ENCODE measurements around the gene POFUT2.

POFUT2 gene

DNA sequence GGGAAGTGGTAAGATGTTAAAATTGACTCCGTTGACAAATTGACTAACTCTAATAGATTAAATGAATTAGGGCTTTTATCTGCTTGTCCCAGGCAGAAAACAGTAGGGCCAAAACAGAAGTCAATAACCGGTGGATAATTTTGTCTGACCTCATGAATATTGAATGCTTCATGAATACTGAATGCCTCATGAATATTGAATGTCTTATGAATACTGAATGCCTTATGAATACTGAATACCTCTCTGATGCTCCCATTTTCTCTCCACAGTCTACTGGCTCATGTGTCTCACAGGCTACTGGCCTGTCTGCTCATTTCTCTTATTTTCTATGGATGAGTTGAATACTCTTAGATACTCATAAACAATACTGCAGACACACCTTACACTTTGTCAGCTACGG, 56.0 kb downstream of the POFUT2 start:
- TF ChIP-seq, protein P1, sequence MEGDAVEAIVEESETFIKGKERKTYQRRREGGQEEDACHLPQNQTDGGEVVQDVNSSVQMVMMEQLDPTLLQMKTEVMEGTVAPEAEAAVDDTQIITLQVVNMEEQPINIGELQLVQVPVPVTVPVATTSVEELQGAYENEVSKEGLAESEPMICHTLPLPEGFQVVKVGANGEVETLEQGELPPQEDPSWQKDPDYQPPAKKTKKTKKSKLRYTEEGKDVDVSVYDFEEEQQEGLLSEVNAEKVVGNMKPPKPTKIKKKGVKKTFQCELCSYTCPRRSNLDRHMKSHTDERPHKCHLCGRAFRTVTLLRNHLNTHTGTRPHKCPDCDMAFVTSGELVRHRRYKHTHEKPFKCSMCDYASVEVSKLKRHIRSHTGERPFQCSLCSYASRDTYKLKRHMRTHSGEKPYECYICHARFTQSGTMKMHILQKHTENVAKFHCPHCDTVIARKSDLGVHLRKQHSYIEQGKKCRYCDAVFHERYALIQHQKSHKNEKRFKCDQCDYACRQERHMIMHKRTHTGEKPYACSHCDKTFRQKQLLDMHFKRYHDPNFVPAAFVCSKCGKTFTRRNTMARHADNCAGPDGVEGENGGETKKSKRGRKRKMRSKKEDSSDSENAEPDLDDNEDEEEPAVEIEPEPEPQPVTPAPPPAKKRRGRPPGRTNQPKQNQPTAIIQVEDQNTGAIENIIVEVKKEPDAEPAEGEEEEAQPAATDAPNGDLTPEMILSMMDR (conservative IDR thresholded peaks at IDR 0.05; ENCODE audit: low read depth, low read length): no peak
- DNase-seq (ENCODE audit: low read depth): no peak
- no peak overlapping the region for H3K4me3 ChIP-seq (ENCODE audit: low read depth, low read length)

DNA sequence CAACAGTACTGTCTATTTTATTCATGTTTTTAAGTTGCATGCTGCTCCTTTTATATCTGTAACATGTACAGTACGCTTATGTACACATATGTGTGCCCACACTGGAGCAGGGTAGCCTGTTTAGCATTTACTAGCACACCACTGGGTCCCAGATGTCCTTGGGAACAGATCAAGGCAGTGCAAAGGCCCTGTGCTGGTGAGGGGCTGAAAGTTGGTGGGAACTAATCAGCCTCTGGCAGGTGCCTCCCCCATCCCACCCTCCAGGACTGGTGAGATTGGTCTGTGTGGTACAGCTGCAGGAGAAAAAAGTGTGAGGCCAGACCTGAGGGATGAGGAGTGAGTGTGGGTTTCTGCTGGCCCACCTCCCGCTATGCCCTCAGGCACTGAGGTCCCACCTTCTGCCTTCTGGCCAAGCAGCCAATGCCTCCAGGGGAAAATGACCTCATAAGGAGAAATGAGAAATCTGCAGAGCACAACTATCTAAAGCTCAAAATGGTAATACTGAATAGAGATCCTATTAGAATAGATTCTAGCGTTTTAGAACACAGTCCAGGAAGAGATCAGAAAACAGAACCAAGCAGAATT, 58.9 kb downstream of the POFUT2 start:
- TF ChIP-seq, protein P1 (conservative IDR thresholded peaks at IDR 0.05; ENCODE audit: low read depth, low read length): no peak
- no peak for DNase-seq (ENCODE audit: low read depth)
- H3K4me3 ChIP-seq (ENCODE audit: low read depth, low read length): no peak overlapping the region

DNA sequence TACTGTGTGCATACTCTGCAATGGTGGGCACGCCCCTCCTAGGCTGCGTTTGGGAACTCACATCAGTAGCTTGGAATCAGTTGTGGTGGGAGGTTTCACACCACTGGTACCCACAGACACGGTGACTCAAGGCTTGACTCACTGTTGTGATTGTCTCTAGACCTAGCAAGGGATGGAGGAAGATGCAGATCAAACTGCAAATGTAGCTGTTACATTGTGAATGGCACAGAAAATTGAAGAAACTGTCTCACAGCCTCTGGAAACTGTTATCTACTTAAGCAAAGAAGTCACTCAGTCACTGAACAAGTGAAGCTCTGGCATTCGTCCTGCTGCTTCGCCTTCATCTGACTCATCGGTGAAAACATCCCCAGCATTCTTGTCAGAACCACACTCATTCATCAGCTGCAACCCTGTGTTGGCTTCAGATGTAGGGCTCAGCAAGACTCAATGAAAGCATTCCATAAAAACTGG, 59.5 kb downstream of the POFUT2 start:
- TF ChIP-seq, protein P1 (conservative IDR thresholded peaks at IDR 0.05; ENCODE audit: low read depth, low read length): no peak
- H3K4me3 ChIP-seq (ENCODE audit: low read depth, low read length): no peak overlapping the region
- peak; percentile 98 for DNase-seq (ENCODE audit: low read depth)

DNA sequence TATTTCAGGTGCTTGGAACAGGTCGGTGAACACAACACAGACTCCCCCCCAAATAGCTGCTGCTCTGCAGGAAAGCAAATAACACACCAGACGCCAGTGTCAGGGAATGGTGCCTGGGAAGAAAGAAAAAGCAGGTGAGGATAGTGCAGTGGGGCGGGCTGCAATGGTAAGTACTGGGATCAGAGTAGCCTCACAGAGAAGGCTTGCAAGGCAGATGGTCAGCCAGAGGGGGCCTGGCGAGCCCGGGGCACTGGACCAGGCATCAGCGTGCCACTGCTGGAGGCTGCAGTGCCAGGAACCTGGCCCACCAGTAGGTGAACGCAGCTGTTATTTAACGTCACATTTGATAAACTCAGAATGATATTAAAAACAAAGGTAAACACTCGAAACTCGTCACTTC, 60.0 kb downstream of the POFUT2 start:
- H3K4me3 ChIP-seq (ENCODE audit: low read depth, low read length): no peak overlapping the region
- TF ChIP-seq, protein P1 (conservative IDR thresholded peaks at IDR 0.05; ENCODE audit: low read depth, low read length): no peak
- no peak for DNase-seq (ENCODE audit: low read depth)

DNA sequence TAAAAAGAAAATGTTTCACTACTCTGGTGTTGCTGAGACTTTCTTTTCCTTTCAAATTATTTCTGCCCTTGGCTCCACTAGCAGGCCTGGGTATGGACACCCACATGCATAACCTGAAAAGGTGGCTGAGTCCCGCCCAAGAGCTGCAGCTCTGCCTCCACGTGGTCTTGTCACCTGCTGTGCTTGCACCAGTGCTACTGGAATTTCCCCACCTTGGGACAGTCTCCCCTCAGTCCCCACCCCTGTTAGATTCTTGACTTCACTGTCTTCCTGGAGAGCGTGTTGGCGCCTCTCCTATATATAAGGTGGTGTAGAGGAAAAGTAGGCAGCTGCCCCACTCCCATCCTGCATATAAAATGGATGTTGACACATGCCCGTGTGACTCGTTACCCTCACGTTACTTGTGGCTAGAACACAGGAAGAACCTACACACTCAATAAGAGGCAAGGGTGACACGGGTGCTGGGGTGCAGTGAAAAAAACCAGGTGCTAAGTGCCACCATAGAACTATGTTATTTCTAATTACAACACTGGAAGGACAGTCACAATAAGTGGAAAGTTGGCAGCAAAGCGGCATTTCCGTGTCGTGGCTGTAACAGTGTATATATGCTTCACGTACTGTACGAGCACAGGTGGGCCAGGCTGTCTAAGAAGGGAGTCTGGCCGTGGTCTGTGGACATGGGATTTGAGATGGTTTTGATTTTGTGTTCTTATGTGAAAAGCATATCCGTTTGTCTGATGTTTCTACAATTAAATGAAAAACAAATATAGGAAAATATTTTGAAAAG, 61.0 kb downstream of the POFUT2 start:
- TF ChIP-seq, protein P1 (conservative IDR thresholded peaks at IDR 0.05; ENCODE audit: low read depth, low read length): no peak
- DNase-seq (ENCODE audit: low read depth): no peak
- no peak overlapping the region for H3K4me3 ChIP-seq (ENCODE audit: low read depth, low read length)

DNA sequence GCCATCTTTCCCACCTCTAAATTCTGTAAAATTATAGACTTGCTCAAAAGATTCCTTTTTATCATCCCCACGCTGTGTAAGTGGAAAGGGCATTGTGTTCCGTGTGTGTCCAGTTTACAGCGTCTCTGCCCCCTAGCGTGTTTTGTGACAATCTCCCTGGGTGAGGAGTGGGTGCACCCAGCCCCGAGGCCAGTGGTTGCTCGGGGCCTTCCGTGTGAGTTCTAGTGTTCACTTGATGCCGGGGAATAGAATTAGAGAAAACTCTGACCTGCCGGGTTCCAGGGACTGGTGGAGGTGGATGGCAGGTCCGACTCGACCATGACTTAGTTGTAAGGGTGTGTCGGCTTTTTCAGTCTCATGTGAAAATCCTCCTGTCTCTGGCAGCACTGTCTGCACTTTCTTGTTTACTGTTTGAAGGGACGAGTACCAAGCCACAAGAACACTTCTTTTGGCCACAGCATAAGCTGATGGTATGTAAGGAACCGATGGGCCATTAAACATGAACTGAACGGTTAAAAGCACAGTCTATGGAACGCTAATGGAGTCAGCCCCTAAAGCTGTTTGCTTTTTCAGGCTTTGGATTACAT, 61.9 kb downstream of the POFUT2 start:
- no peak overlapping the region for H3K4me3 ChIP-seq (ENCODE audit: low read depth, low read length)
- TF ChIP-seq, protein P1 (conservative IDR thresholded peaks at IDR 0.05; ENCODE audit: low read depth, low read length): no peak
- no peak for DNase-seq (ENCODE audit: low read depth)

Measured in choroid plexus epithelial cell (primary cell).